Measurements from ENCODE around the gene TRMT10B. TPM values are rescaled to one million over a fixed set of nuclear protein-coding genes. Genes with fewer than 3 reads are reported as not detected.

The TRMT10B gene
- total and polyA plus RNA-seq, 2 experiments from 2014 or later = 1.5 to 6.0 TPM

DNA sequence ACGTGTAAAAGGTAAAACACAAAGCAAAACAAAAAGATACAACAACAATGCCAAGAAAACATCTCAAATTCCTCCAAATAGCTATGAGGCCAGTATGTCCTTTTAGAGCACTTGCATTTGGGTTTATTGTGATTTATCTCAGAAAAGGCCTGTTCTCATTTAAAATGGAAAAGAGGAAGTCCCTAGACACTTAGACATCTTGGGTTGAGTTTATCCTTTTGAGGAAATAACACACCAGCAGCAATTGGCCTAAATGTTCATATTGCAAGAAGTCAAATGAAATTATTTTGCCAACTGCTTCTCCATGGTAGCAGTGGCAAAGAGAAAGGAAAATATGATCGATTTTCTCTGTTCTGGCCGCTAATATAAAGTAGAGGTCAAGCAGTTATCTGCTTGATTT lies 43.6 kb upstream of the TRMT10B start:
- no peak overlapping the region for H3K9ac ChIP-seq
- H3K4me1 ChIP-seq (ENCODE audit: insufficient read depth) = no peaks in the 10 kb centered on the region
- no peak for DNase-seq
- H3K27ac ChIP-seq = no peak overlapping the region
- peaks cover 66% of the 10 kb centered on the region for H3K27me3 ChIP-seq (replicated peaks; ENCODE audit: insufficient read depth)
- H3K9me3 ChIP-seq (ENCODE audit: low read depth) = no peaks in the 10 kb centered on the region
- H3K4me2 ChIP-seq (ENCODE audit: unreplicated experiment) = no peak overlapping the region
- H4K20me1 ChIP-seq (ENCODE audit: insufficient read depth) = no peaks in the 10 kb centered on the region
- H2AFZ ChIP-seq = no peak overlapping the region
- H3K36me3 ChIP-seq (ENCODE audit: low read depth) = no peaks in the 10 kb centered on the region
- no peaks in the 10 kb centered on the region for H3K79me2 ChIP-seq (ENCODE audit: insufficient read depth)
- 61 to 73% methylated on average over 3 of the region's 3 CpGs for WGBS, 2 experiments (ENCODE audit: low coverage in 1 of 2, low lambda C conversion rate in 2 of 2, missing lambda C conversion rate in 2 of 2)
- H3K9me2 ChIP-seq (ENCODE audit: insufficient read depth) = no peaks in the 10 kb centered on the region
- H3F3A ChIP-seq (ENCODE audit: insufficient read depth) = 0 out of 2 replicates have a peak, but pooled peaks cover 4% of the 10 kb centered on the region
- in situ Hi-C loops (cut with MboI) = no loop called here
- no peak overlapping the region for H3K4me3 ChIP-seq
- TF ChIP-seq EZH2phosphoT487 (IDR thresholded peaks at IDR 0.05; ENCODE audit: insufficient read depth, low read depth) = no peak
- TF ChIP-seq EZH2 (IDR thresholded peaks at IDR 0.05; ENCODE audit: insufficient read depth, poor library complexity, severe bottlenecking) = no peak

DNA sequence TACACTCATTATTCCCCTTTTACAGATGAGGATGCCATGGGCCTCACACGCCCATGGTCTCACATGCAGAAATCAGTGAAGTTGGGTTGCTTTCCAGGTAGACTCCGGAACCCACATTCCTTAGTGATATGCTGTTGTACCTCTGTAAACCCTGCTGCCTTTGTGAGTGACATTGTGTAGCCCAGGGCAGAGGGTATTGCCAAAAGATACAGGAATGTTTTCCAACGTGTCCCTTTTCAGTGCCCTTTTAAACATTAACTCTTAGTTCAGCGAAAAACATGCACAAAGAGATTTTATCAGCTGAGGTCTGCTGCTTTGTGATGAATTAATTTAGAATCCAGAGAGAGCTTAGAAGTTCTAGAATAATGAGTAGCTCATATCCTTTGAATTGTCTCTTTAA lies 38.3 kb upstream of the TRMT10B start:
- H3K79me2 ChIP-seq (ENCODE audit: insufficient read depth) = no peaks in the 10 kb centered on the region
- no peak overlapping the region for H2AFZ ChIP-seq
- WGBS, 2 experiments (ENCODE audit: low coverage in 1 of 2, low lambda C conversion rate in 2 of 2, missing lambda C conversion rate in 2 of 2) = 48 to 54% methylated on average over 4 of the region's 4 CpGs

DNA sequence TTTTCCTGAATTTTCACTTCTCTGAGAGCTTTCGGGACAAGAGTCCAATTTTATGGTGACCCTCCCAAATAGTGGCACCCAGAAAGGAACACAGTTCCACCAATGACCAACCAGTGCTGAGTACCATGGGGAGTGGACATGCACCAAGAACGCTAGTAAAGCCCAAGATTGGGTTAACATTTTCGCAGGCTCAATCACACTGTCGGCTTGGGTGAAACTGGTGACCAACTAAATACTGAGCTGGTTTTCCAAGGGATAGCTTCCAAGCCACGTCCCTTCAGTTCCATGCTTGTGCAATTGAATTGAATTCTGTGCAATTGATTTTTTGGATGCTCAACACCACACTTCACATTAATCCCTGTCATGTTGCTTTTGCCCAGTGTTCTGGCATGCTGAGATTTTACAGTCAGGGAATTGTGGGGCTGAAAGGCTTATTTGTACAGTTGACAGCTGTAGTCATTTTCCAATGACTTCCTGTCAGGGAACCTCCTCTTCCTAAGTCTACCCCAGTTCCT lies 37.6 kb upstream of the TRMT10B start:
- 36 to 40% methylated on average over 5 of the region's 5 CpGs for WGBS, 2 experiments (ENCODE audit: low coverage in 1 of 2, low lambda C conversion rate in 2 of 2, missing lambda C conversion rate in 2 of 2)
- in situ Hi-C loops (cut with MboI) = no loop called here
- H3K9ac ChIP-seq = no peak overlapping the region
- no peak overlapping the region for H3K4me3 ChIP-seq
- no peaks in the 10 kb centered on the region for H4K20me1 ChIP-seq (ENCODE audit: insufficient read depth)
- no peak overlapping the region for H2AFZ ChIP-seq
- no peak overlapping the region for H3K27ac ChIP-seq
- no peaks in the 10 kb centered on the region for H3K36me3 ChIP-seq (ENCODE audit: low read depth)
- DNase-seq = no peak
- peaks cover 51% of the 10 kb centered on the region for H3K27me3 ChIP-seq (replicated peaks; ENCODE audit: insufficient read depth)
- no peaks in the 10 kb centered on the region for H3K9me3 ChIP-seq (ENCODE audit: low read depth)
- no peak overlapping the region for H3K4me2 ChIP-seq (ENCODE audit: unreplicated experiment)
- TF ChIP-seq EZH2 (IDR thresholded peaks at IDR 0.05; ENCODE audit: insufficient read depth, poor library complexity, severe bottlenecking) (no peak), EZH2phosphoT487 (IDR thresholded peaks at IDR 0.05; ENCODE audit: insufficient read depth, low read depth) (no peak)
- H3K79me2 ChIP-seq (ENCODE audit: insufficient read depth) = no peaks in the 10 kb centered on the region
- no peaks in the 10 kb centered on the region for H3K9me2 ChIP-seq (ENCODE audit: insufficient read depth)
- no peaks in the 10 kb centered on the region for H3F3A ChIP-seq (ENCODE audit: insufficient read depth)
- H3K4me1 ChIP-seq (ENCODE audit: insufficient read depth) = no peaks in the 10 kb centered on the region

More for the DNA sequence above, 38.3 kb upstream of the TRMT10B start:
- Histone ChIP-seq H3K4me1 (ENCODE audit: insufficient read depth) (no peaks in the 10 kb centered on the region), H3K4me3 (no peak overlapping the region), H3K27ac (no peak overlapping the region), H3K36me3 (ENCODE audit: low read depth) (no peaks in the 10 kb centered on the region), H4K20me1 (ENCODE audit: insufficient read depth) (no peaks in the 10 kb centered on the region), H3K9me2 (ENCODE audit: insufficient read depth) (no peaks in the 10 kb centered on the region), H3K9me3 (ENCODE audit: low read depth) (no peaks in the 10 kb centered on the region), H3K9ac (no peak overlapping the region), H3K4me2 (ENCODE audit: unreplicated experiment) (no peak overlapping the region), H3F3A (ENCODE audit: insufficient read depth) (no peaks in the 10 kb centered on the region), H3K27me3 (replicated peaks; ENCODE audit: insufficient read depth) (peaks cover 53% of the 10 kb centered on the region)
- TF ChIP-seq EZH2 (IDR thresholded peaks at IDR 0.05; ENCODE audit: insufficient read depth, poor library complexity, severe bottlenecking) (no peak), EZH2phosphoT487 (IDR thresholded peaks at IDR 0.05; ENCODE audit: insufficient read depth, low read depth) (no peak)
- no peak for DNase-seq
- in situ Hi-C loops (cut with MboI) = no loop called here

DNA sequence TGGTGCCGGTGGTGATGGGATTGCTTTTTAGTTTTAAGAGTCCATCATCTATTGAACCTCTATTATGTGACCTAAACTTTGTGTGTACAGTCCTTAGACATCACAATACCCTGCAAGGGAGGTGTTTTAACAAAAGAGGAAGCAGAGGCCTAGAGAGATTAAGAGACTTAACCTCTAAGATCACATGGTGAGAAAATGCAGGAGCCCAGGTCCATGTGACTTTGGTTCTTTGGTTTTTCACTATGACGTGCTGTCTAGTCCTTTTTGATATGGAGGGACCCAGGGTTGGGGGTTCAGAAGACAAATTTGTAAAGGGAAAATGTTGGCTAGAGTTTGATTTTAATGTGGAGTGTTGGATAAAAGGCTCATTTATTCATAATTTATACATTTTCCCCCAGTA lies 34.1 kb upstream of the TRMT10B start:
- 38% methylated on average over 2 of the region's 2 CpGs for WGBS, 2 experiments (ENCODE audit: low coverage in 1 of 2, low lambda C conversion rate in 2 of 2, missing lambda C conversion rate in 2 of 2)
- peaks cover 36% of the 10 kb centered on the region for H3K27me3 ChIP-seq (replicated peaks; ENCODE audit: insufficient read depth)
- no peak overlapping the region for H3K4me3 ChIP-seq
- no peaks in the 10 kb centered on the region for H3K9me3 ChIP-seq (ENCODE audit: low read depth)
- H3K79me2 ChIP-seq (ENCODE audit: insufficient read depth) = no peaks in the 10 kb centered on the region
- in situ Hi-C loops (cut with MboI) = no loop called here
- no peak overlapping the region for H2AFZ ChIP-seq
- H3K4me1 ChIP-seq (ENCODE audit: insufficient read depth) = no peaks in the 10 kb centered on the region
- no peaks in the 10 kb centered on the region for H3F3A ChIP-seq (ENCODE audit: insufficient read depth)
- TF ChIP-seq EZH2phosphoT487 (IDR thresholded peaks at IDR 0.05; ENCODE audit: insufficient read depth, low read depth) (no peak), EZH2 (IDR thresholded peaks at IDR 0.05; ENCODE audit: insufficient read depth, poor library complexity, severe bottlenecking) (no peak)
- no peaks in the 10 kb centered on the region for H4K20me1 ChIP-seq (ENCODE audit: insufficient read depth)
- H3K36me3 ChIP-seq (ENCODE audit: low read depth) = no peaks in the 10 kb centered on the region
- H3K9ac ChIP-seq = no peak overlapping the region
- no peak for DNase-seq
- no peaks in the 10 kb centered on the region for H3K9me2 ChIP-seq (ENCODE audit: insufficient read depth)
- H3K27ac ChIP-seq = no peak overlapping the region
- no peak overlapping the region for H3K4me2 ChIP-seq (ENCODE audit: unreplicated experiment)

DNA sequence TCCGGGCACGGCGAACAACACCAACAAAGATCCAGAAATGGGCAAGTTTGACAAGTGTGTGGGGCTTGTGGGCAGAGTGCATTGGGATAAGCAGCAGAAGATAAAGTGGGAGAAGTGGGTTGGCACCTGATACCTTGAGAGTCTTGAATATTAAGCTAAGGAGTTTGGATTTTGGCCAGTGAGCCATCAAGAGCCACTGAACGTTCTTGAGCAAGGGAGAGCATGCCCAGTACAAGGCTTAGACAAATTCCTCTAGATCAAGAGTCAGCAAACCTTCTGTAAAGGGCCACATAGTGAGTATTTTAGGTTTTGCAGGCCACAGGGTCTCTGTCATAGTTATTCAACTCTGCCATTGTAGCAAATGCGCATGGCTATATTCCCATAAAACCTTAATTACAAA lies 26.6 kb upstream of the TRMT10B start:
- Histone ChIP-seq H3K4me3 (no peak overlapping the region), H3K4me2 (ENCODE audit: unreplicated experiment) (no peak overlapping the region), H3K9me2 (ENCODE audit: insufficient read depth) (no peaks in the 10 kb centered on the region), H3K79me2 (ENCODE audit: insufficient read depth) (no peaks in the 10 kb centered on the region), H2AFZ (no peak overlapping the region), H3K27me3 (replicated peaks; ENCODE audit: insufficient read depth) (peaks cover 33% of the 10 kb centered on the region), H3F3A (ENCODE audit: insufficient read depth) (no peaks in the 10 kb centered on the region), H4K20me1 (ENCODE audit: insufficient read depth) (no peaks in the 10 kb centered on the region), H3K9me3 (ENCODE audit: low read depth) (no peaks in the 10 kb centered on the region), H3K9ac (no peak overlapping the region), H3K27ac (no peak overlapping the region), H3K36me3 (ENCODE audit: low read depth) (no peaks in the 10 kb centered on the region), H3K4me1 (ENCODE audit: insufficient read depth) (no peaks in the 10 kb centered on the region)
- DNase-seq = no peak
- in situ Hi-C loops (cut with MboI) = no loop called here
- 65 to 74% methylated on average over 5 of the region's 5 CpGs for WGBS, 2 experiments (ENCODE audit: low coverage in 1 of 2, low lambda C conversion rate in 2 of 2, missing lambda C conversion rate in 2 of 2)
- no peak for TF ChIP-seq EZH2 (IDR thresholded peaks at IDR 0.05; ENCODE audit: insufficient read depth, poor library complexity, severe bottlenecking)
- TF ChIP-seq EZH2phosphoT487 (IDR thresholded peaks at IDR 0.05; ENCODE audit: insufficient read depth, low read depth) = no peak
